CD14-positive monocyte (primary cell): Measurements from ENCODE around the gene TRAF3. TPM values are rescaled to one million over a fixed set of nuclear protein-coding genes. Genes with fewer than 3 reads are reported as not detected.

ENCODE experiments used
- DNase-seq, 3 donors: peaks; one replicate each; pipeline ENCODE4 v3.0.0-alpha.2; 2011 to 2022
- H2AFZ ChIP-seq: 2 replicates; pipeline ENCODE4 v1.6.0; 2012; ENCODE audit warnings: mild to moderate bottlenecking, low read depth, low read length, inconsistent platforms; ENCODE audit not compliant: insufficient read depth, poor library complexity, severe bottlenecking
- H3K27ac ChIP-seq, 2 donors: 1 replicate in 1 of 2; 2 replicates in 1 of 2; pipeline ENCODE4 v1.5.1; 2012 to 2013; ENCODE audit warnings: low read length in 2 of 2, control low read depth in 1 of 2, inconsistent platforms in 1 of 2, low read depth in 1 of 2, mild to moderate bottlenecking in 1 of 2
- H3K27me3 ChIP-seq, 2 donors: one replicate each; pipeline versions ENCODE4 v1.6.0 to v1.6.1; 2011 to 2013; ENCODE audit warnings: low read length in 2 of 2; ENCODE audit not compliant: control insufficient read depth in 2 of 2, insufficient read depth in 2 of 2
- H3K36me3 ChIP-seq, 2 donors: replicated peaks in 1 of 2; 1 replicate in 1 of 2; 2 replicates in 1 of 2; pipeline versions ENCODE4 v1.5.1 to v1.6.1; 2012 to 2013; ENCODE audit warnings: low read length in 2 of 2, control low read depth in 1 of 2, inconsistent platforms in 1 of 2, mild to moderate bottlenecking in 1 of 2; ENCODE audit not compliant: insufficient read depth in 2 of 2, control insufficient read depth in 1 of 2
- H3K4me1 ChIP-seq, 2 donors: 1 replicate in 1 of 2; 2 replicates in 1 of 2; pipeline versions ENCODE4 v1.5.1 to v1.6.1; 2012 to 2013; ENCODE audit warnings: low read length in 2 of 2, control low read depth in 1 of 2, inconsistent platforms in 1 of 2, mild to moderate bottlenecking in 1 of 2, moderate library complexity in 1 of 2; ENCODE audit not compliant: insufficient read depth in 2 of 2, control insufficient read depth in 1 of 2
- H3K4me2 ChIP-seq: replicated peaks from 2 replicates; pipeline ENCODE3; 2012; ENCODE audit warnings: low read length, moderate library complexity, mild to moderate bottlenecking; ENCODE audit not compliant: poor library complexity, severe bottlenecking; ENCODE audit errors: extremely low read depth
- H3K4me3 ChIP-seq, 3 experiments: fragments of 200-600 bp in 1 of 3; sonication (generic) in 1 of 3; replicated peaks in 1 of 3; 1 replicate in 2 of 3; 2 replicates in 1 of 3; pipeline ENCODE4 v1.5.1; 2011 to 2013; ENCODE audit warnings: low read length in 3 of 3, mild to moderate bottlenecking in 3 of 3, control low read depth in 2 of 3, low read depth in 2 of 3, inconsistent platforms in 1 of 3, moderate library complexity in 1 of 3
- H3K79me2 ChIP-seq: 2 replicates; pipeline ENCODE4 v1.6.0; 2012; ENCODE audit warnings: mild to moderate bottlenecking, control low read depth, inconsistent platforms, low read length, moderate library complexity; ENCODE audit not compliant: insufficient read depth
- H3K9ac ChIP-seq: 2 replicates; pipeline ENCODE4 v1.6.0; 2017; ENCODE audit warnings: low read length, mild to moderate bottlenecking; ENCODE audit not compliant: insufficient read depth, poor library complexity, severe bottlenecking
- H3K9me3 ChIP-seq, 2 donors: replicated peaks in 1 of 2; 1 replicate in 1 of 2; 2 replicates in 1 of 2; pipeline versions ENCODE4 v1.5.1 to v1.6.1; 2012 to 2013; ENCODE audit warnings: low read length in 2 of 2, control low read depth in 1 of 2; ENCODE audit not compliant: control insufficient read depth in 1 of 2, insufficient read depth in 1 of 2
- H4K20me1 ChIP-seq: 2 replicates; pipeline ENCODE4 v1.6.0; 2012; ENCODE audit warnings: mild to moderate bottlenecking, low read length, control low read depth, moderate library complexity; ENCODE audit not compliant: insufficient read depth
- H3K27ac Mint-ChIP-seq, 7 donors: one replicate each; pipeline ENCODE4 v1.8.0; 2020; ENCODE audit warnings: mild to moderate bottlenecking in 7 of 7, mixed read lengths in 7 of 7, moderate library complexity in 6 of 7, inconsistent platforms in 2 of 7
- H3K27me3 Mint-ChIP-seq, 3 donors: one replicate each; pipeline ENCODE4 v1.8.0; 2021 to 2022; ENCODE audit warnings: low read depth in 3 of 3, mild to moderate bottlenecking in 3 of 3, mixed read lengths in 3 of 3, moderate library complexity in 3 of 3, inconsistent platforms in 1 of 3
- H3K36me3 Mint-ChIP-seq, 2 donors: one replicate each; pipeline ENCODE4 v1.8.0; 2020; ENCODE audit warnings: mixed read lengths in 2 of 2, inconsistent platforms in 1 of 2, mild to moderate bottlenecking in 1 of 2
- H3K4me1 Mint-ChIP-seq: one replicate; pipeline ENCODE4 v1.8.0; 2020; ENCODE audit warnings: mild to moderate bottlenecking, mixed read lengths
- H3K4me3 Mint-ChIP-seq, 2 donors: one replicate each; pipeline ENCODE4 v1.8.0; 2020; ENCODE audit warnings: mild to moderate bottlenecking in 2 of 2, mixed read lengths in 2 of 2, moderate library complexity in 1 of 2
- H3K9me3 Mint-ChIP-seq, 7 donors: one replicate each; pipeline ENCODE4 v1.8.0; 2020 to 2022; ENCODE audit warnings: mixed read lengths in 7 of 7, mild to moderate bottlenecking in 6 of 7, moderate library complexity in 6 of 7, inconsistent platforms in 2 of 7
- WGBS: methylation state at CpG from one replicate; pipeline ENCODE4 v1.1.5; 2013; ENCODE audit warnings: missing lambda C conversion rate; ENCODE audit not compliant: insufficient coverage; 5-methylcytosine and 5-hydroxymethylcytosine counted together
- intact Hi-C, 2 donors: fragments of 100-400 bp; cut with micrococcal nuclease; formaldehyde crosslinking; loops; one replicate each; pipeline versions ENCODE4 v1.15.0 to v1.15.1; 2023
- polyA plus RNA-seq, 3 donors: library from polyadenylated mRNA; depleted of rRNA in 1 of 3; unstranded in 2 of 3; stranded (reverse) in 1 of 3; fragments of 300-500 nt in 2 of 3; fragments of >200 nt in 1 of 3; fragmentation: Illumina TruSeq in 2 of 3; gene quantifications; 1 replicate in 2 of 3; 2 replicates in 1 of 3; pipeline ENCODE4 v1.2.3, GENCODE V29; 2012 to 2021
- TF ChIP-seq, protein P1 (sequence below): fragments of 200-600 bp; IDR thresholded peaks from one replicate; pipeline ENCODE4 v1.8.0; 2022; ENCODE audit warnings: antibody characterized with exemption, mild to moderate bottlenecking

The TRAF3 gene
- polyA plus RNA-seq, 3 donors, result 12.0 to 37.6 (median 17.3) TPM

DNA sequence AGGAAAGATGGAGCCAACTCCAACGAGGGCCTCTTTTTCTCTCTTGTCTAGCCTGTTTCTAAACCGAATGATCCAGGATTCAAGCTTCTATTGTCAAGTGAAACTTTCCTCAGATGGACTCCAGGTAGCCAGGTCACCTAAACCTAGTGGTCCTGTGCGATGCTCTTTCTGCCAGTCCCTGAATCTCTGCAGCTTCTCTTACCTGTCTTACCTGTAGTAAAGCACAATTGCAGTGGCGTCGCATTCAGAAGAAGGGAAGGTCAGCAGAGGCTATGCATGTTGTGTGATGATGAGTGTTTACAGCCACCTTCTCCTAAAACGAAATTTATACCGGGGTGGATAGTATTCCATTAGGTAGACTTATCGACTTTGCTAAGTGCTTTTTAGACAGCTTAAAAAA, 47.4 kb upstream of the TRAF3 start:
- Histone ChIP-seq H3K27me3 (no peaks in the 10 kb centered on the region), H4K20me1 (peaks cover 92% of the 10 kb centered on the region), H3K27ac (no peak overlapping the region), H3K9me3 (no peaks in the 10 kb centered on the region), H3K4me3 (no peak overlapping the region), H3K4me2 (no peak overlapping the region), H3K9ac (no peak overlapping the region), H3K79me2 (no peaks in the 10 kb centered on the region), H3K4me1 (no peaks in the 10 kb centered on the region), H3K36me3 (peaks cover 79 to 99% of the 10 kb centered on the region in 2 donors), H2AFZ (no peak overlapping the region)
- Mint-ChIP-seq H3K27ac (peak overlapping the region in 1 of 7 donors; percentile 42), H3K4me3 (no peak overlapping the region), H3K4me1 (no peaks in the 10 kb centered on the region), H3K27me3 (peaks cover 0 to 3% (median 0%) of the 10 kb centered on the region in 3 donors), H3K9me3 (no peaks in the 10 kb centered on the region), H3K36me3 (peaks cover 75 to 92% of the 10 kb centered on the region in 2 donors)
- TF ChIP-seq, protein P1, sequence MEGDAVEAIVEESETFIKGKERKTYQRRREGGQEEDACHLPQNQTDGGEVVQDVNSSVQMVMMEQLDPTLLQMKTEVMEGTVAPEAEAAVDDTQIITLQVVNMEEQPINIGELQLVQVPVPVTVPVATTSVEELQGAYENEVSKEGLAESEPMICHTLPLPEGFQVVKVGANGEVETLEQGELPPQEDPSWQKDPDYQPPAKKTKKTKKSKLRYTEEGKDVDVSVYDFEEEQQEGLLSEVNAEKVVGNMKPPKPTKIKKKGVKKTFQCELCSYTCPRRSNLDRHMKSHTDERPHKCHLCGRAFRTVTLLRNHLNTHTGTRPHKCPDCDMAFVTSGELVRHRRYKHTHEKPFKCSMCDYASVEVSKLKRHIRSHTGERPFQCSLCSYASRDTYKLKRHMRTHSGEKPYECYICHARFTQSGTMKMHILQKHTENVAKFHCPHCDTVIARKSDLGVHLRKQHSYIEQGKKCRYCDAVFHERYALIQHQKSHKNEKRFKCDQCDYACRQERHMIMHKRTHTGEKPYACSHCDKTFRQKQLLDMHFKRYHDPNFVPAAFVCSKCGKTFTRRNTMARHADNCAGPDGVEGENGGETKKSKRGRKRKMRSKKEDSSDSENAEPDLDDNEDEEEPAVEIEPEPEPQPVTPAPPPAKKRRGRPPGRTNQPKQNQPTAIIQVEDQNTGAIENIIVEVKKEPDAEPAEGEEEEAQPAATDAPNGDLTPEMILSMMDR, result no peak
- DNase-seq, result no peak
- 96% methylated on average over 3 of the region's 8 CpGs for WGBS
- intact Hi-C loops, result no loop called here

DNA sequence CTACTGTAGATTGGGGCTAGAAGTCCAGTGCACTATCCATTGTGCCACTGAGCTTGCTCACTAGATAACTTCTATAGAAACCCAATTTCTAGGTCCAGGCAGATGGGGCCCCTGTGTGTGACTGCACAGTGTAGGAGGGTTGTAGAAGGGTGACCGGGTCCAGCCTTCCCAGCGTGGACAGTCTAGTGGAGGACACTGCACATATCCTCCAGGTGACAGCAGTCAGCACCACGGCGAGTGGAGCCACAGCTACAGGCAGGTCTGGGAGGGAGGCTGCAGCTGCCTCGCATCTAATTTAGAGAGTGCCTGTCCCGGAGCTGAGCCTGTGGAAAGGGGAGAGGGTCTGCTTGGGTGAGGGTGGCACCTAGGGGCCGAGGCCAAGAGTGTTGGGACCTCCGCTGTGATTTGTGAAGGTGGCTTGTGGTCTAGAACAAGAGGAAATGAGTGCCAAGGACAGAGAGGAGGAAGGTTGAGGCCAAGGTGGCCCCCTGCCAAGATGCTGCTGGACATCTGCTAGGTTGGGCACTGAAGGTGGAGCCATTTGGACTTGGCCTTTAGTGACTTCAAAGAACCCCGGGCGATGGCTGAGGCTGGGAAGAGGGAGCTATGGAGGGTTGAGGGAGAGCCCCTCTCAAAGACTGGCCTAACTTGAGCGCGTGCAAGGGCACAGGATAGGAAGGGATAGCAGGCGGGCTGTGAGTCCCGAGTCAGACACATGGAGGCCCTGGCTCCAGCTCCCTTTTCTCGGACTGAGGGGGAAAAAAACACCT, 46.0 kb upstream of the TRAF3 start:
- H3K4me3 Mint-ChIP-seq, result no peak overlapping the region

More for the DNA sequence above, 46.0 kb upstream of the TRAF3 start:
- Histone ChIP-seq H3K27ac (no peak overlapping the region), H2AFZ (no peak overlapping the region), H3K4me1 (no peaks in the 10 kb centered on the region), H3K4me3 (no peak overlapping the region), H4K20me1 (peaks cover 82% of the 10 kb centered on the region), H3K9me3 (no peaks in the 10 kb centered on the region), H3K4me2 (no peak overlapping the region), H3K9ac (no peak overlapping the region), H3K79me2 (no peaks in the 10 kb centered on the region), H3K36me3 (peaks cover 67 to 87% of the 10 kb centered on the region in 2 donors), H3K27me3 (no peaks in the 10 kb centered on the region)
- Mint-ChIP-seq H3K27ac (peak overlapping the region in 2 of 7 donors; percentile 64 to 72), H3K27me3 (peaks cover 0 to 3% (median 0%) of the 10 kb centered on the region in 3 donors), H3K9me3 (no peaks in the 10 kb centered on the region), H3K36me3 (peaks cover 68 to 85% of the 10 kb centered on the region in 2 donors), H3K4me1 (no peaks in the 10 kb centered on the region)
- 99% methylated on average over 14 of the region's 15 CpGs for WGBS
- TF ChIP-seq, protein P1, result no peak
- DNase-seq, result no peak
- intact Hi-C loops, result no loop called here
